GM18951 (cell line): ENCODE results near the gene LIPN.

Experiments used
- POLR2A ChIP-seq: IDR thresholded peaks from 4 replicates; pipeline ENCODE4 v1.6.1; 2011; ENCODE audit warnings: mild to moderate bottlenecking; ENCODE audit not compliant: insufficient read length, insufficient read depth; ENCODE audit errors: extremely low read depth
- in situ Hi-C: fragments of 300-500 bp; cut with MboI; formaldehyde crosslinking; loops from one replicate; pipeline ENCODE4 v1.12.0; 2022; ENCODE audit warnings: low sequenced_read_pairs, mixed read lengths, inconsistent platforms; ENCODE audit not compliant: unreplicated experiment

LIPN gene

GRCh38 chr10:88820748-88821401 is 61.1 kb downstream of the LIPN start:
- no peak for TF ChIP-seq POLR2A
- in situ Hi-C loops = no loop called here

DNA sequence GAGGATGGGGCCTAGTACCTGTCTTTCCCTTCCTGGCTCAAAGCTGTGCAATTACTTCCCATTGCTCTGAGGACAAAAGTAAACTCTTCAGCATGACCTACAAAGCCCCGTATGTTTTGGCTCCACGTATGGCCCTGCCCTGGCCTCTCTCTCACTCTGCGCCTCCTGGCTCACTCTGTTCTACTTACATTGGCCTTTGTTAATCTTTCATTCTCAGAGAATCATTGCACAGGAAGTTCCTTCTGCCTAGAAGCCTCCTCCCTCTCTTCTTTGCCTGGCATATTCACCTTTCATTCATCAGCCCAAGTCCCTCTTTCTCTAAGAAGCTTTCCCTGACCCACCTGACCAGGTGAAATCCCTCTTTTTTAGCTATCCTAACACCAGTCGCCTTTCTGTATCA is 66.6 kb downstream of the LIPN start:
- TF ChIP-seq POLR2A = no peak
- in situ Hi-C loops = no loop called here

DNA sequence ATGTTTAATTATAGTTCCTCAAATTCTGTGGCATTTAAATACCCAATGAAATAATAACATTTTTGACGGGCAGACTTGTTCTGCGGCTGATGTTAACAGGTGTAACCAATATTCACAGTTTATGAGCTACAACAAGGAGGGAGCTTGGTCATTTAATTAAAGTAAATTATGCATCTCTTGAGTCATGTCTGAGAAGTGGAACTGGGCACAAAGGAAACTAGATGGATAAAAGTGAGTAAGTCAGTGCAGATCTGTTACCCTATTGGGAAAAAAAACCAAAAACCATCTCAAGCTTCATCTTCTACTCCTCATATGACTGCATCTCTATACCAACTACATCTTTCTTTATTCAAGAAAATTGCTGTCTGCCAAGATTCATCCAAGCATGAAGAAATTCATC is 67.9 kb downstream of the LIPN start:
- in situ Hi-C loops = no loop called here
- TF ChIP-seq POLR2A = no peak

DNA sequence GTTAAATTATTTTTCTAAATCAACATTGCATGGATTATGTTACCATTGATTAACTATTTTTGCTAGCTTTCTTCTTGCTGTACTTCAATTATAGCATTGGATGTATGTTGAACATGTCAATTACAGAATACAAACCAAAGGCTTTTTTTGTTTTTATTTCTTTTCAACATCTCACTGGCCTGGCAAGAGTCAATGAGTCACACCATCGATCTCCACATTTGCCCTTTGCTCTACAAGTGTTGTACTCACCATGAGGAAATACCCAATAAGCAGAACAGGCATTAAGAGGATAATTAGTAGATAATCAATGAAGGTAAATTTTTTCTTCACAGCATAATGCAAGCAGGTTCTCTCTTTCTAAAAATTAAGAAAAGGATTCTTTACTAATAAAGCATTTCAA is 68.5 kb downstream of the LIPN start:
- TF ChIP-seq POLR2A = no peak
- in situ Hi-C loops = no loop called here
